Activated naive CD8-positive, alpha-beta T cell treated with anti-CD3 and anti-CD28 coated beads, Interleukin-2, amount 50 U/mL, for 24 hours (primary cell): Measurements from ENCODE around the gene MTOR.
"Not testable (repeated sequence)": the region's sequence is repeated elsewhere in the genome, so short reads cannot be mapped to it uniquely, and the experiment has no call there.

Experiments
- ATAC-seq: fragments of 150-1000 bp; cut with Tn5 transposase; one replicate; pipeline ENCODE4 v1.10.0; 2021
- DNase-seq: peaks from one replicate; pipeline ENCODE4 v3.0.0; 2021
- H3K27ac Mint-ChIP-seq: one replicate; pipeline ENCODE4 v1.8.0; 2021; ENCODE audit warnings: mild to moderate bottlenecking, mixed read lengths
- H3K27me3 Mint-ChIP-seq: one replicate; pipeline ENCODE4 v1.8.0; 2021; ENCODE audit warnings: mixed read lengths
- H3K36me3 Mint-ChIP-seq: one replicate; pipeline ENCODE4 v1.8.0; 2021; ENCODE audit warnings: low read depth, mixed read lengths
- H3K4me1 Mint-ChIP-seq: one replicate; pipeline ENCODE4 v1.8.0; 2021; ENCODE audit warnings: mixed read lengths
- H3K4me3 Mint-ChIP-seq: one replicate; pipeline ENCODE4 v1.8.0; 2021; ENCODE audit warnings: mild to moderate bottlenecking, moderate library complexity, mixed read lengths
- H3K9me3 Mint-ChIP-seq: one replicate; pipeline ENCODE4 v1.8.0; 2021; ENCODE audit warnings: mixed read lengths

Gene MTOR

GRCh38 chr1:11072216-11072917, 190.0 kb downstream of the MTOR start:
- peaks cover 9% of the 10 kb centered on the region for H3K4me1 Mint-ChIP-seq
- H3K9me3 Mint-ChIP-seq = no peaks in the 10 kb centered on the region
- no peaks in the 10 kb centered on the region for H3K27me3 Mint-ChIP-seq
- DNase-seq (no peak), ATAC-seq (no peak)
- H3K4me3 Mint-ChIP-seq = no peak overlapping the region
- no peak overlapping the region for H3K27ac Mint-ChIP-seq
- H3K36me3 Mint-ChIP-seq = peaks cover 64% of the 10 kb centered on the region

- H3K4me3 Mint-ChIP-seq = no peak overlapping the region
- peaks cover 61% of the 10 kb centered on the region for H3K36me3 Mint-ChIP-seq
- ATAC-seq = no peak
- peaks cover 9% of the 10 kb centered on the region for H3K4me1 Mint-ChIP-seq
- H3K9me3 Mint-ChIP-seq = no peaks in the 10 kb centered on the region
- peak overlapping the region; percentile 23 for H3K27ac Mint-ChIP-seq
- H3K27me3 Mint-ChIP-seq = no peaks in the 10 kb centered on the region
- DNase-seq = no peak
These were observed 190.7 kb downstream of the MTOR start for GRCh38 chr1:11071463-11072215.

GRCh38 chr1:11070876-11071275, 191.5 kb downstream of the MTOR start:
- Mint-ChIP-seq H3K27me3 (no peaks in the 10 kb centered on the region), H3K27ac (peak overlapping the region; percentile 23), H3K9me3 (no peaks in the 10 kb centered on the region), H3K36me3 (peaks cover 58% of the 10 kb centered on the region), H3K4me3 (no peak overlapping the region), H3K4me1 (peaks cover 9% of the 10 kb centered on the region)
- no peak for DNase-seq
- ATAC-seq = no peak

- Mint-ChIP-seq H3K27me3 (no peaks in the 10 kb centered on the region), H3K36me3 (peaks cover 62% of the 10 kb centered on the region), H3K4me3 (no peak overlapping the region), H3K27ac (peak overlapping the region; percentile 77), H3K4me1 (peaks cover 11% of the 10 kb centered on the region), H3K9me3 (no peaks in the 10 kb centered on the region)
- DNase-seq = no peak
- no peak for ATAC-seq
These were observed 193.5 kb downstream of the MTOR start for GRCh38 chr1:11068600-11069473.

- DNase-seq (no peak), ATAC-seq (no peak)
- H3K9me3 Mint-ChIP-seq = no peaks in the 10 kb centered on the region
- H3K27me3 Mint-ChIP-seq = no peaks in the 10 kb centered on the region
- H3K36me3 Mint-ChIP-seq = peaks cover 66% of the 10 kb centered on the region
- no peak overlapping the region for H3K4me3 Mint-ChIP-seq
- peaks cover 18% of the 10 kb centered on the region for H3K4me1 Mint-ChIP-seq
- H3K27ac Mint-ChIP-seq = peak overlapping the region; percentile 25
These were observed 194.4 kb downstream of the MTOR start for GRCh38 chr1:11067716-11068599.

GRCh38 chr1:11065796-11066195, 196.6 kb downstream of the MTOR start:
- ATAC-seq (no peak), DNase-seq (no peak)
- Mint-ChIP-seq H3K36me3 (peaks cover 60% of the 10 kb centered on the region), H3K9me3 (no peaks in the 10 kb centered on the region), H3K4me3 (no peak overlapping the region), H3K4me1 (peaks cover 39% of the 10 kb centered on the region), H3K27me3 (no peaks in the 10 kb centered on the region), H3K27ac (no peak overlapping the region)

GRCh38 chr1:11064942-11065341, 197.4 kb downstream of the MTOR start:
- no peaks in the 10 kb centered on the region for H3K9me3 Mint-ChIP-seq
- no peak overlapping the region for H3K27ac Mint-ChIP-seq
- H3K4me1 Mint-ChIP-seq = peaks cover 43% of the 10 kb centered on the region
- H3K36me3 Mint-ChIP-seq = peaks cover 62% of the 10 kb centered on the region
- H3K27me3 Mint-ChIP-seq = no peaks in the 10 kb centered on the region
- ATAC-seq (no peak), DNase-seq (no peak)
- no peak overlapping the region for H3K4me3 Mint-ChIP-seq

- H3K4me3 Mint-ChIP-seq, DNase-seq, H3K9me3 Mint-ChIP-seq, H3K27me3 Mint-ChIP-seq, H3K27ac Mint-ChIP-seq, ATAC-seq: not testable (repeated sequence)
- Mint-ChIP-seq H3K4me1 (peaks cover 39% of the 10 kb centered on the region), H3K36me3 (peaks cover 57% of the 10 kb centered on the region)
These were observed 198.3 kb downstream of the MTOR start for GRCh38 chr1:11063937-11064537.

GRCh38 chr1:11062965-11063401, 199.4 kb downstream of the MTOR start:
- ATAC-seq (peak; percentile 31), DNase-seq (peak; percentile 48)
- Mint-ChIP-seq H3K4me1 (peaks cover 49% of the 10 kb centered on the region), H3K36me3 (peaks cover 60% of the 10 kb centered on the region), H3K4me3 (peak overlapping the region; percentile 47), H3K27me3 (no peaks in the 10 kb centered on the region), H3K27ac (peak overlapping the region; percentile 64), H3K9me3 (no peaks in the 10 kb centered on the region)

- H3K4me3 Mint-ChIP-seq = peak overlapping the region; percentile 93
- H3K27me3 Mint-ChIP-seq = no peaks in the 10 kb centered on the region
- ATAC-seq (no peak), DNase-seq (no peak)
- peaks cover 65% of the 10 kb centered on the region for H3K36me3 Mint-ChIP-seq
- H3K9me3 Mint-ChIP-seq = no peaks in the 10 kb centered on the region
- peak overlapping the region; percentile 73 for H3K27ac Mint-ChIP-seq
- H3K4me1 Mint-ChIP-seq = peaks cover 59% of the 10 kb centered on the region
These were observed 200.5 kb downstream of the MTOR start for GRCh38 chr1:11061652-11062365.

GRCh38 chr1:11059968-11060830, 202.2 kb downstream of the MTOR start, which contains the start of gene SRM:
Gene SRM (minus strand): TSS chr1:11060018. CDS start chr1:11059943, 75 bp downstream.
- Mint-ChIP-seq H3K27ac (peak within 1 kb of the TSS; percentile 95), H3K27me3 (no peaks in the 10 kb centered on the region), H3K9me3 (no peaks in the 10 kb centered on the region), H3K36me3 (peaks cover 53% of the 10 kb centered on the region), H3K4me1 (peaks cover 60% of the 10 kb centered on the region), H3K4me3 (peak within 1 kb of the TSS; percentile 95)
- peak; percentile 93 for DNase-seq
- ATAC-seq = peak; percentile 93
